Inferior parietal cortex (tissue), 1 donor: ENCODE measurements around the gene AVPI1.
"Not testable (repeated sequence)": the region's sequence is repeated elsewhere in the genome, so short reads cannot be mapped to it uniquely, and the experiment has no call there.

Experiments
- DNase-seq: peaks from one replicate; pipeline ENCODE4 v3.0.0-alpha.2; 2016; ENCODE audit errors: extremely low spot score

Gene AVPI1

GRCh38 chr10:97711640-97712572 is 24.9 kb upstream of the AVPI1 start:
- no peak for DNase-seq

GRCh38 chr10:97708976-97709946 is 22.2 kb upstream of the AVPI1 start:
- peak; percentile 71 for DNase-seq

GRCh38 chr10:97708167-97708566 is 21.1 kb upstream of the AVPI1 start:
- DNase-seq: no peak

GRCh38 chr10:97707134-97707861 is 20.3 kb upstream of the AVPI1 start:
- DNase-seq: no peak

- DNase-seq: no peak
Measured at GRCh38 chr10:97705006-97705670, 18.1 kb upstream of the AVPI1 start.

- no peak for DNase-seq
Measured at GRCh38 chr10:97704341-97704740, 17.3 kb upstream of the AVPI1 start.

- no peak for DNase-seq
Measured at GRCh38 chr10:97703398-97704067, 16.5 kb upstream of the AVPI1 start.

GRCh38 chr10:97701438-97702069 is 14.5 kb upstream of the AVPI1 start:
- DNase-seq: peak; percentile 91

GRCh38 chr10:97698072-97698655 is 11.1 kb upstream of the AVPI1 start:
- DNase-seq: not testable (repeated sequence)

- DNase-seq: no peak
Measured at GRCh38 chr10:97690133-97690532, 3.1 kb upstream of the AVPI1 start.

- DNase-seq: no peak
Measured at GRCh38 chr10:97689559-97690020, 2.5 kb upstream of the AVPI1 start.

GRCh38 chr10:97687785-97688781 is 1.0 kb upstream of the AVPI1 start:
- DNase-seq: peak; percentile 27

- peak; percentile 13 for DNase-seq
Measured at GRCh38 chr10:97686301-97686961, 610 bp downstream of the AVPI1 start.

- no peak for DNase-seq
Measured at GRCh38 chr10:97685395-97685958, 1.6 kb downstream of the AVPI1 start.

- DNase-seq: peak; percentile 13
Measured at GRCh38 chr10:97684866-97685394, 2.1 kb downstream of the AVPI1 start.

- not testable (repeated sequence) for DNase-seq
Measured at GRCh38 chr10:97684368-97684713, 2.7 kb downstream of the AVPI1 start.
